GM18502 (cell line): ENCODE measurements around the gene AFAP1L1.

ENCODE experiments used
- ATAC-seq: cut with Tn5 transposase; IDR thresholded peaks from one replicate; pipeline ENCODE4 v1.9.1; 2021; ENCODE audit warnings: mild to moderate bottlenecking; ENCODE audit not compliant: unreplicated experiment, poor library complexity

The AFAP1L1 gene

GRCh38 chr5:149282027-149282965, 10.6 kb downstream of the AFAP1L1 start:
- no peak for ATAC-seq

- no peak for ATAC-seq
These were observed 11.3 kb downstream of the AFAP1L1 start for GRCh38 chr5:149282966-149283332.

- no peak for ATAC-seq
These were observed 12.2 kb downstream of the AFAP1L1 start for GRCh38 chr5:149283626-149284480.

DNA sequence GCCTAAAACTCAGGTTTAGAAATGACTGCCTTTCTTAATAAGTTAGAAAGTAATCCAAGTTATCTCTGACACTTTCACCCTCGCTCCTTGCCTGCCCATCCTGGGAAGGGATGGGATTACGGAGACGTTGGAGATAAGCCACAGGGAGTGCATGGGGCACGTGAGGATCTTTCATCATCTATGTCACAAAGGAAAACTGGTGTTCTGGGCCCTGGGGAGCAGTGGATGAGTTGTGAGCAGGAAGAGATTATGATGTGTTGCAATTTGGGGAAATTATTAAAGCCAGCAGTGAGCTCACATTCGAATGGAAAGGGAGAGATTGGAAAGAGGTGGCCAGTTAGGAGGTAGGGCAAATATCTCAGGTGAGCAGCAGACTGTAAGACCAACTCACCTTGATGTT, 12.8 kb downstream of the AFAP1L1 start:
- ATAC-seq: no peak

- no peak for ATAC-seq
These were observed 13.5 kb downstream of the AFAP1L1 start for GRCh38 chr5:149285153-149285552.

DNA sequence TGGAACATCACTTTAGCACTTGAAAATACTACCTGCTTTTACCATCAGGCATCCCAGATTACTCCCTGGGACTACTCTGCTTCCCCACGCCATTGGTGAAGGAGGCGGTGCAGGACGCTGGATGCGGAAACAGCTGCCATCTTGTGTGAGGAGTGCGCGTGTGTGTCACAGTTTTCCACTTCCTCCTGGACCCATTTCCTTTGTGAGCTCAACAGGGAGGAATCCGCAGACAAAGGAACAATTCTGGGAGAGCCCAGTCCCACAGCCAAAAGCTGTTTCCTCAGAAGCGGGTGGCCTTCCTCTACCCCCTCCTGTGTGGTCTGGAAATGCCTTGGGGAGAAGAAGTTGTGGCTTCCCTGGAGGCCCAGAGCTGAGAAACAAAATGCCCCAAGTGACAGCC, 16.8 kb downstream of the AFAP1L1 start:
- ATAC-seq: no peak

GRCh38 chr5:149289301-149289700, 17.6 kb downstream of the AFAP1L1 start:
- ATAC-seq: no peak

GRCh38 chr5:149294872-149295829, 23.5 kb downstream of the AFAP1L1 start:
- no peak for ATAC-seq

DNA sequence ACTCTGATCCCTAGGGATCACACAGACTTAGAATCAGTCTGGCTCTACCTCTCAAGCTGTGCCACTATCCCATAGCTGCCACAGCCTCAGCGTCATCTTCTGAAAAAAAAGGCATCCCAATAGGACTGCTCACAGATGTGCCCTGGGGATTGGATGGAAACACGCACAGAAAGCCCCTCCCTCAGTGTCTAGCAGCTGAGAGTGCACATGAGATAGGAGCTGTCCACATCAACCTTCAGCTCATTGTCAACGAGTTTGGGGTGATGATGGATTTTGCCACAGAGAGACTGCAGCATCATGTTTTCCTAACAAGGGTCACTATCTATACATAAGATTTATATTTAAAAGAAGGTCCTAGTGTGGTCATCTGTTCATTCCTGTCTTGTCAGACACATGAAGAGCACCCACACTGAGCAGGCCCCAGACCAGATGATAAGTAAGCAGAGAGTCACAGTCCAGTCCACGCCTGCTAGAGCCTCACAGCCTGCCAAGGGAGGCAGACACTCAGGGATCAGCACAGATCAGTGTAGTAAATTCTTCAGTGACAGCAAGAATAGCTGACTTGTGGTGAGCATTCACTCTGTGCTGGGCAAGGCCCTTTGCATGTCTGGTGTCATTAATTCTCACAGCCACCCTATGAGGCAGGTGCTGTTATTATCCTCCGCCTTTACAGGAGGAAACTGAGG, 25.8 kb downstream of the AFAP1L1 start:
- ATAC-seq: no peak

DNA sequence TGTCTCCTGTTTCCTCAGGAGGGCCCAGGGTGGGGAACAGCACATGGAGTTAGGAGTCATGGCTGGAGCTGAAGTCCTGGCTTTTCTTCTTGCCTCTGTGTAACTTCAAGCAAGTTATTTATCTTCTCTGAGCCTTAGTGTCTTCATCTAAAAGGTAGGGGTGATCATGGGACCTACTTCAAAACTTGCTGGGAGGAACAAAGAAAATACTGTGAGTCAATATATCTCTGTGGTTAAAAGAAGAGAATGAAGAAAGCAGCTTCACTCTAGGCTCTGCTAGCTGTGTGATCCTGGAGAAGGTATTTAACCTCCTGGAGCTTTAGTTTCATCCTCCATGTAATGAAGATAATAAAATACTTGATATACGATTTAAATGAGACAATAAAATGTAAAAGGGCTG, 26.5 kb downstream of the AFAP1L1 start:
- no peak for ATAC-seq

DNA sequence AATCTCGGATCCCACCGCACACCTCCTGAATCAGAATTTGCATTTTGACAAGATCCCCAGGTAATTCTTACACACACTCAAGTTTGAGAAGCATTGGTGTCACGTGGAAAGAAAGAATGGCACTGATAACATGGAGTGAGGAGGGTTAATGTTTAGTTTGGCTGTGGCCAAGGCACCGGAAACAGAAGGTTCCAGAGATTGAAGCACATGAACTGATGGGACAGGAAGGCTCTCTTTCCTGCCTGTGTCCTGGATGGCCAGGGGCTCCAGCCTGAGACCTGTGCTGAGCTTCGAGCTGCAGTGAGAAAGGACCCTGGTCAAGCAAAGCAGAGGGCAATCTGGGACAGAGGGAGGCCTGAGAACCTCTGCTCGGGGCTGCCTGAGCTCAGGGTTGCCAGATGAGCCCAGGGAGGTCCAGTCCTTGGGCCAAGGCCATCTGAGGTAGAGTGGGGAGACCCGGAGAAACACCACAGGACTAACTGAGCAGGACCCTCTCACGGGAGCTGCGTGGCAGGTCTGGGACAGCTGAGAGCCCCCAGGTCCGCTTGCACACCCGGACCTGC, 27.3 kb downstream of the AFAP1L1 start:
- no peak for ATAC-seq

DNA sequence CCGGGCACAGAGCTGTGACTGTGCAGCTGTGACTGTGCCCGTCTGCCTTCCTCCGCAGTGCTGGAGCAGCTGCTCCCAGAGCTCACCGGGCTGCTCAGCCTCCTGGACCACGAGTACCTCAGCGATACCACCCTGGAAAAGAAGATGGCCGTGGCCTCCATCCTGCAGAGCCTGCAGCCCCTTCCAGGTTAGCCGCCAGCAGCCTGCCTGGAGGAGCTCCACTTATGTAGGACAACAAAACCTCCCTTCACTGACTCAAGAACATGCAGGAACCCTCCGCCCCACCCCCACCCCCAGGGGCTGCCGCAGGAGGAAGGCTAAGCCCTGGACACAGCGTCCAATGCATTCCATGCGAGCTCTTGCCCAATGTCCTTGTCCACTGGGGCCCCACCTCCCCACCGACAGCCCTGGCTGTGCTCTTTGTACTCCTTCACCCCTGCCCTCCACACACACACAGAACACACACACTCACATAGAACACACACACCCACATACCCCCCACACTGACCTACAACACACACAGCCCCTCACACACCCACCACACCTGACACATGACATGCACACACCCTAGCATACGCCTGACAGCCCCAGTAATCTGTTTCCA, 27.9 kb downstream of the AFAP1L1 start:
- no peak for ATAC-seq

GRCh38 chr5:149300441-149300840, 28.8 kb downstream of the AFAP1L1 start:
- no peak for ATAC-seq

GRCh38 chr5:149301049-149301743, 29.5 kb downstream of the AFAP1L1 start:
- no peak for ATAC-seq

DNA sequence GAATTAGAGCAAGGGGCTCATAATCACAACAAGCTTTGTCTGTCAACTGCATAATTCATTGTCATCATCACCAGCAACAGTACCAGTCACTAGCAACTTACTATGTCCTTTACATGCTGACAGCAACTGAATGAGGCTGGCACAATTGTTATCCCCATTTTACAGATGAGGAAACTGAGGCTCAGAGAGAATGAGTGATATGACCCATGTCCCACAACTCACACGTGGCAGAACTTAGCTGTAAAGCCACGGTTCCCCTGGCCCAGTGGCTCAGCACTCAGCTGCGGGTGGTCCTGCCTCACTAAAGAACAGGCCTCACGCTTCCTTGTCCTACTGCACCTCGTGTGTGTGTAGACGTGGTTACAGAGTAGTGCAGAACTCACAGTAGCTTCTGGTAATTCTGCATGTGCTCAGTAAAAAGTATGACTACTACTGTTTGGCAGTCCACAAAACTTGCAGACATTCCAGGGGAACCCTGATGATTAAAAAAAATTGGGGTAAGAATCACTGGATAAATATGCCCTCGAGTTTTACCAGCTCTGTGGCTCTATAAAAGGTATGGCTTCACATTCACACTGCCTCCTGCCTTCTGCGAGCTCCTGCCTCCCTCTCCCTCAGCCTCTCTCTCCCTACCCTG, 30.2 kb downstream of the AFAP1L1 start:
- ATAC-seq: no peak

GRCh38 chr5:149302641-149303040, 31.0 kb downstream of the AFAP1L1 start:
- ATAC-seq: no peak

DNA sequence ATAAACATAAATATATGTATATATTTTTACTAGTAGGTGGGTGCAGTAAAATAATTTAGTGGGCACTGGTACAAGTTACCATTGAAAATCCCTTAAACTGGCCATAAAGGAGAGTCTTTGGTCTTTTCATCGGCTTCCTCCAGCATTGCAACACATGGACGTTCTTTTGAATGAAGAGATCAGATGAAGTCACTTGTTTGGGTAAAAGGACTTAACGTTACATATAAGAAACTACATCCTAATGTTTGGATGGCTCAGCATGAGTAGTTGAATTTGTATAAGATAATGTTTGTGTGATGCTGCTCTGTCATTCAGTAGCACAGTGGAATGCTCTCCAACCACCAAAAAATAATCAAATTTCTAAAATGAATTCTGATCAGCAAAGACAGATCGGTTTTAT, 31.6 kb downstream of the AFAP1L1 start:
- ATAC-seq: no peak
